Measurements from ENCODE around the gene DIS3L2.
"Not testable (repeated sequence)": the region's sequence is repeated elsewhere in the genome, so short reads cannot be mapped to it uniquely, and the experiment has no call there.

DIS3L2 gene

DNA sequence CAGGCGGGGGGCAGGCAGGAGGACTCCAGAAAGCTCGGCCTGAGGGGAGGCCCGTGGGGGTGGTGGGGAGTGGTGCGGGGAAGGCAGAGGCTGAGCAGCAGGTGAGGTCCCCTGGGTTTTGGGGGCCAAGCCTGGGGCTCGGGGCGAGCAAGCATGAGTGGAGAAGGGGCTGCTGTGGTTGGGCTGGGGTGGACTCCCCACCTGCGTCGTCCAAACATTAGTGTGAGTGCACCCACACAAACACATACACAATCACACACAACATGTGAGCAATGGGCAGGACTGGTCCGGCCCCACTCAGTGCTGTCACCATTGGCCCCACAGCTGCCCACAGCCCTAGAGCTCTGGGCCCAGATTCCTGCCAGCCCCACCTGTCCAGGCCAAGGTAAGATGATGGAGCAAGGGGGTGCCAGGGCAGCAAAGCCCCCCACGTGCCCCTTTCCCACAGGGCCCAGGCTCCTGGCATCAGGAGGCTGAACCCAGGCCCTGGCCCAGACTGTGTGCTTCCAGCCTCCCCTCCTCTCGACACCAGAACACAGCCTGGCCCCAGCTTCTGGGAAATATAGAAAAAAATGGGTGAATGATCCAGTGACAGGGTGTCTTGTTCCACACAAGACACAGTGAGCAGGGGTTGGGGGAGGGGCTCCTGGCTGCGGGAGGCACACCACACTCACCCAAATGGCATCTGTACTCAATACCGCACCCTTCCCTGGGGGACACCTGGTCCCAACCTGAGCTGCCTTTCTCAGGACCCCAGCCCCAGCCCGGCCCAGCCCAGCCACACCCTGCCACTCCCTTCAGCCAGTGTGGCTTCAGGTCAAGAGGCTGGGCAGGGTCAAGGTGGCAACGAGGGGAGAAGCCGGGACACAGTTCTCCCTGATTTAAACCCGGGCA lies 416.6 kb downstream of the DIS3L2 start:
- TF ChIP-seq GATA1 (IDR thresholded peaks at IDR 0.05; ENCODE audit: low read depth, low read length) (no peak), POLR2A (IDR thresholded peaks at IDR 0.05; ENCODE audit: low read length) (no peak)
- DNase-seq: no peak

GRCh38 chr2:232378735-232379151 lies 417.2 kb downstream of the DIS3L2 start, which contains the start of gene ALPP:
TSS of gene ALPP (plus strand) at chr2:232378751. CDS start at chr2:232378803, 52 bp downstream.
- DNase-seq: not testable (repeated sequence)

GRCh38 chr2:232379610-232380590 lies 418.4 kb downstream of the DIS3L2 start:
- not testable (repeated sequence) for DNase-seq

DNA sequence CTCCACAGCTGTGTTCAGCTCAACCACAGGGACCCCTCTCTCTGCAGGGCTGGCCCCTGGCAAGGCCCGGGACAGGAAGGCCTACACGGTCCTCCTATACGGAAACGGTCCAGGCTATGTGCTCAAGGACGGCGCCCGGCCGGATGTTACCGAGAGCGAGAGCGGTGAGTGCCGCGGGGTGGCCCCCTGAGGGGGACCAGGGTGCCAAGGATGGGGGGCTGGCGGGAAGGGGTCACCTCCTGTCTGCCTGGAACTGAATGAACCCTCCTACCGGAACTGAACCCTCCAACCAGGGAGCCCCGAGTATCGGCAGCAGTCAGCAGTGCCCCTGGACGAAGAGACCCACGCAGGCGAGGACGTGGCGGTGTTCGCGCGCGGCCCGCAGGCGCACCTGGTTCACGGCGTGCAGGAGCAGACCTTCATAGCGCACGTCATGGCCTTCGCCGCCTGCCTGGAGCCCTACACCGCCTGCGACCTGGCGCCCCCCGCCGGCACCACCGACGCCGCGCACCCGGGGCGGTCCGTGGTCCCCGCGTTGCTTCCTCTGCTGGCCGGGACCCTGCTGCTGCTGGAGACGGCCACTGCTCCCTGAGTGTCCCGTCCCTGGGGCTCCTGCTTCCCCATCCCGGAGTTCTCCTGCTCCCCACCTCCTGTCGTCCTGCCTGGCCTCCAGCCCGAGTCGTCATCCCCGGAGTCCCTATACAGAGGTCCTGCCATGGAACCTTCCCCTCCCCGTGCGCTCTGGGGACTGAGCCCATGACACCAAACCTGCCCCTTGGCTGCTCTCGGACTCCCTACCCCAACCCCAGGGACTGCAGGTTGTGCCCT lies 419.9 kb downstream of the DIS3L2 start:
- DNase-seq: not testable (repeated sequence)

DNA sequence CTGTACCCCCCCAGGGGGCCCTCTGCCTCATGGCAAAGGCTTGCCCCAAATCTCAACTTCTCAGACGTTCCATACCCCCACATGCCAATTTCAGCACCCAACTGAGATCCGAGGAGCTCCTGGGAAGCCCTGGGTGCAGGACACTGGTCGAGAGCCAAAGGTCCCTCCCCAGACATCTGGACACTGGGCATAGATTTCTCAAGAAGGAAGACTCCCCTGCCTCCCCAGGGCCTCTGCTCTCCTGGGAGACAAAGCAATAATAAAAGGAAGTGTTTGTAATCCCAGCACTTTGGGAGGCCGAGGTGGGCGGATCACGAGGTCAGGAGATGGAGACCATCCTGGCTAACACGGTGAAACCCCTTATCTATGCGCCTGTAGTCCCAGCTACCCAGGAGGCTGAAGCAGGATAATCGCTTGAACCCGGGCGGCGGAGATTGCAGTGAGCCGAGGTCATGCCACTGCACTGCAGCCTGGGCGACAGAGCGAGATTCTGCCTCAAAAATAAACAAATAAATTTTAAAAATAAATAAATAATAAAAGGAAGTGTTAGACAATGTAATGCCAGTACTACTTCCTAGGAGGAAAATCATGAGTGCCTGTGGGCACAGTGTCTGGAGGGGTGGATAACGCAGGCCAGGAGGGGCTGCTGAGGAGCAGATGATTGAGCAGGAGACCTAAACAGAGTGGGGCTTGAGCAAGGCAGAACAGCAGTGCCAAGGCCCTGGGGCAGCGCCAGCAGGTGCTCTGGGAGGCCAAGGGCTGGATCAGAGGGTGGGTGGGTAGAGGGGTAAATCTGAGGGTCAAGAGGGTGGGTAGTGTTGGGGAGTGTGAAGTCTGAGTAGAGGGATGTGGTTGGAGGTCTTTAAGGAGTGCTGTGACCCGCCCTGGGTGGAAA lies 421.1 kb downstream of the DIS3L2 start:
- DNase-seq: no peak
- TF ChIP-seq GATA1 (IDR thresholded peaks at IDR 0.05; ENCODE audit: low read depth, low read length) (no peak), POLR2A (IDR thresholded peaks at IDR 0.05; ENCODE audit: low read length) (no peak)

GRCh38 chr2:232384466-232384865 lies 423.0 kb downstream of the DIS3L2 start:
- no peak for DNase-seq
- no peak for TF ChIP-seq GATA1 (IDR thresholded peaks at IDR 0.05; ENCODE audit: low read depth, low read length)
- no peak for TF ChIP-seq POLR2A (IDR thresholded peaks at IDR 0.05; ENCODE audit: low read length)

DNA sequence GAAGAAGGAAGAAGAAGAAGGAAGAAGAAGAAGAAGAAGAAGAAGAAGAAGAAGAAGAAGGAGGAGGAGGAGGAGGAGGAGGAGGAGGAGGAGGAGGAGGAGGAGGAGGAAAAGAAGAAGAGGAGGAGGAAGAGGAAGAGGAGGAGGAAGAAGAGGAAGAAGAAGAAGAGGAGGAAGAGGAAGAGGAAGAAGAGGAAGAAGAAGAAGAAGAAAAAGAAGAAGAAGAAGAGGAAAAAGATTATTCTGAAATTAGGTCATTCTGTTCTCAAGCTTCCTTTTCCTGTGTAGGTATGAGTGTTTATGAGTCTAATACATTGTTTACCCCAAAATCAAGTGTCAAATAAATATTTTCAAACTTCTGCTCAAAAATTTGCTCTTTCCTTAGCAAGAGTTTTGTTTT lies 423.5 kb downstream of the DIS3L2 start:
- not testable (repeated sequence) for DNase-seq

DNA sequence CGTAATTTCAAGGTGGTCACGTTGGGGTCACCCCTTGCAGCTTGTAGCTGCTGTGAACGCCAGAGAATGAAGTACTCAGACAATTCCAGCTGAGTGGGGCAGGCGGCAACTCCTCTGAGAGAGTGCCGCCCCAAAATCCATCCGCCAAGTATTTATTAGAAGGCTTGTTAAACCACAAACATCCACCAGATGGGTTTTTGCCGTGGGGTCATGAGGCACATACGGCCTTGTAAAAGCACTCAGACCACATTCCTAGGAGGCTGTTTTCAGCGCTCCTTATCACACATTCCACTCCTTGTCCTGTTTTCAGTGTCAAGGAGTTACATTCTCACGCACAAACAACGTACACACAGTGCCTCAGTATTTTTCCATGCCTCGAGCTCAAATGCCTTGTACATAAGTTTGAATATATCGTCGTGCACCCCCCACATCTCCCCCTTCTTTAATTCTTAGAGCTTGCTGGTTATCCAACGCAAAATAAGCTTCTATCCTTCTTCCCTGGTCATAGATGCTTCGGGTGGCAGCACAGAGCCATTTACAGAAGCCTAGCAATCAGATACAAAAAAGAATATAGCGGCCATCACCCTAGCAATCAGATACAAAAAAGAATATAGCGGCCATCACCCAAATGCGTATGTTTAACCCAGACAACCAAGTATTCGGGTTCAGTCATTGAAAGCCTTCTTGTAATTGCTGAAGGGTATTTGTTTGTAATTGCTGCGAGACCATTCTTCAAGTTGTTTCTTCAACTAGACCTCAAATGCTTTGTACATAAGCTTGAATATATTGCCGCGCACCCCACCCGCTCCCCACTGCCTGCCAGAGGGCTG lies 424.4 kb downstream of the DIS3L2 start:
- no peak for TF ChIP-seq POLR2A (IDR thresholded peaks at IDR 0.05; ENCODE audit: low read length)
- TF ChIP-seq GATA1 (IDR thresholded peaks at IDR 0.05; ENCODE audit: low read depth, low read length): no peak
- DNase-seq: no peak

DNA sequence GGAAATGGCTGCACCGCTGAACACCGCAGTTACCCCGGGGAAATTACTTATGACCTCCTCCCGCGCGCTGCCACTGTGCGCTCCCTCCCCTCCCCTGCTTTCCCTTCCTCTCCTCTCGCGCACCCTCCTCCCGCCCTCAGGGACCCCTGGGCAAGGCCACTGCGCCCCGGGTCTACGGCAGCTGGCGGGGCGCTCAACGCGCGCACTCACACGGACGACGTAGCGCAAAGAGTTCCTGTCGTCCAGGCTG lies 424.9 kb downstream of the DIS3L2 start:
- no peak for DNase-seq
- no peak for TF ChIP-seq GATA1 (IDR thresholded peaks at IDR 0.05; ENCODE audit: low read depth, low read length)
- no peak for TF ChIP-seq POLR2A (IDR thresholded peaks at IDR 0.05; ENCODE audit: low read length)

All from erythroblast (primary cell).